NCI-H2081 (cell line): ENCODE data around the gene FANCD2.
"Not testable (repeated sequence)": the region's sequence is repeated elsewhere in the genome, so short reads cannot be mapped to it uniquely, and the experiment has no call there.

ENCODE experiments used
- DNase-seq, 2 experiments: peaks; one replicate each; lab custom pipeline; 2025; lab: John Stamatoyannopoulos, UW

Gene FANCD2

GRCh38 chr3:10015461-10015904, 10.8 kb upstream of the FANCD2 start:
- DNase-seq: no peak

DNA sequence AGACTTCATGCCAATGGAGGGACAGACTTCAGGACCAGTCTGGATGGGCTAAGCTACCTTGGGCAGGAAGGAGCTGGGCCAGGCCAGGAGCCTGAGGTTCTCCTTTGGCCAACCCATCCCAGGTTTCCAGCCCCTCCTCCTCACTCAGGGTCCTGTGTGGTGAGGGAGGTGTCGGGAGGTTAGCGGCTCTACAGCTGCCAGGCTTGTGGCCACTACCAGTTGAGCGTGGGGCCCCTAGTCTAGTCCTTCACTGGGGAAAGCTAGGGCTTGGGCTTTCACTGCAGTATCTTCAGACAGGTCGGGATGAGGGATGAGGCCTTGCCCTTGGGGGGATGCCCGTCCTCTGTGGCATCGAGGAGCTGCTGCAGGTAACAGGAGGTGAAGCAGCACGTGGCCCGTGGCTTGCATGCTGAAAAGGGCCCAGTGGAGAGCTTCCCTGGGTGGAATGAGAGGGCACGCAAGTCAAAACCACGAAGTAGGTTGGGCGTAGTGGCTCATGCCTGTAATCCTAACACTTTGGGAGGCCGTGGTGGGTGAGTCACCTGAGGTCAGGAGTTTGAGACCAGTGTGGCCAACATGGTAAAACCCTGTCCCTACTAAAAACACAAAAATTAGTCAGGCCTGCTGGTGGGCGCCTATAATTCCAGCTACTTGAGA, 8.5 kb upstream of the FANCD2 start:
- no peak for DNase-seq

DNA sequence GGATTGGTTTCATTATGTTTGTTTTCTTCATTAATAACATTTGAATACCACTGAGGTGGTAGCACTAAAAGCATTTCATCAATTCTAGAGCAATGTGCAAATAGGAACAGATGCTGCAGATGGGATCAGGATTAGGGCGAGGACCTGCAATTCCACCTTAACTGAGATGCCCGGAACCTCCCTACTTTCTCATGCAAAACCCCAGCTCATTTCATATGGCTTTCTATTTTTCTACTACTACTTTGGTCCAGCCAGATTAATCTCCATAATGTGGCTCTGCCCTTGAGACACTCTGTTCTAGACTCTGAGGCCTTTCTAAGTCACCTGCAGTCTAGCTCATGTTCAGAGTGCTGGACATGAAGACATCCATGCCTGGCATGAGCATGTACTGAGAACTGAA, 7.4 kb upstream of the FANCD2 start:
- not testable (repeated sequence) for DNase-seq

DNA sequence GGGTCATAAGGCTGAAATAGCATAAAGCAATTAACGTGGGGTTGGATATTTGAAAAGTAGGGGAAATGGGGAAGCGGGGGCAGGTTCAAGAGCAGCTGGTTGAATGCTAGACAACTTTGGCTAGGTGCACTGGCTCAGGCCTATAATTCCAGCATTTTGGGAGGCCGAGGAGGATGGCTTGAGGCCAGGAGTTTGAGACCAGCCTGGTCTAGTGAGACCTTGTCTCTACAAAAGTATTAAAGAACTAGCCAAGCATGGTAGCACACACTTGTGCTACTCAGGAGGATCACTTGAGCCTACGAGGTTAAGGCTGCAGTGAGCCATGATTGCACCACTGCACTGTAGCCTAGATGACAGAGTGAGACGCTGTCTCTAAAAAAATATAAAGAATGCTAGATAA, 6.9 kb upstream of the FANCD2 start:
- DNase-seq: no peak

- no peak for DNase-seq
These were observed 4.1 kb upstream of the FANCD2 start for GRCh38 chr3:10021856-10022775.

DNA sequence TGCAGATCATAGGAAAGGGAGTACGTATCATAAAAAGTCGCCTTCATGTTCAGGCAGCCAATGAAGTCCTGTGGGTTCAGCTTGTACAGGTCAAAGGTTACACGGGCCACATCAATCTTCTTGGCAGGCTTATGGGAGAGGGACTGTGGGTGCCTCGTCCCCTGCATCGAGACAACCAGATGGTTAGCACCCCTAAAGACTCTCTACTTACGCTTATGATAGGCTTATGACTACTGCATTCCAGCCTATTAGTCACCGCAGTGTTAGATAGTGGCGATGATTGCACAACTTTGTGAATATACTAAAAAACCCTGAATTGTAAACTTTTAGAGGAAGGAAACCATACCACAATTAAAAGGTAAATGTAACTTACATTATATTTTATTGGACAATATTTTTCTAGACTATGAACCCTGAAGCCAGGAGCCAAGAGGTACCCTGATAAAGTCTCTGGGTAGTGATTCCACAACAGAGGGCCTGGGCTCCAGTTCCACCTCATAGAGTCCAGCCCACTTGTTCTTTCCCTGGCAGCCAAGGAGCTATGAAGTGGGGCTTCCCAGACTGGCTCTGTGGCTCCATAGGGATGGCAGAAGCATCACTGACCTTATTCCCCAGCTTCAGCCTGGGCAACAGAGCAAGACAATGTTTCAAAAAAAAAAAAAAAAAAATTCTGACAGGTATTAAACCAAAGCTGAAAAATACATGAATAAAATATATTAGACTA, 2.5 kb upstream of the FANCD2 start:
- no peak for DNase-seq

DNA sequence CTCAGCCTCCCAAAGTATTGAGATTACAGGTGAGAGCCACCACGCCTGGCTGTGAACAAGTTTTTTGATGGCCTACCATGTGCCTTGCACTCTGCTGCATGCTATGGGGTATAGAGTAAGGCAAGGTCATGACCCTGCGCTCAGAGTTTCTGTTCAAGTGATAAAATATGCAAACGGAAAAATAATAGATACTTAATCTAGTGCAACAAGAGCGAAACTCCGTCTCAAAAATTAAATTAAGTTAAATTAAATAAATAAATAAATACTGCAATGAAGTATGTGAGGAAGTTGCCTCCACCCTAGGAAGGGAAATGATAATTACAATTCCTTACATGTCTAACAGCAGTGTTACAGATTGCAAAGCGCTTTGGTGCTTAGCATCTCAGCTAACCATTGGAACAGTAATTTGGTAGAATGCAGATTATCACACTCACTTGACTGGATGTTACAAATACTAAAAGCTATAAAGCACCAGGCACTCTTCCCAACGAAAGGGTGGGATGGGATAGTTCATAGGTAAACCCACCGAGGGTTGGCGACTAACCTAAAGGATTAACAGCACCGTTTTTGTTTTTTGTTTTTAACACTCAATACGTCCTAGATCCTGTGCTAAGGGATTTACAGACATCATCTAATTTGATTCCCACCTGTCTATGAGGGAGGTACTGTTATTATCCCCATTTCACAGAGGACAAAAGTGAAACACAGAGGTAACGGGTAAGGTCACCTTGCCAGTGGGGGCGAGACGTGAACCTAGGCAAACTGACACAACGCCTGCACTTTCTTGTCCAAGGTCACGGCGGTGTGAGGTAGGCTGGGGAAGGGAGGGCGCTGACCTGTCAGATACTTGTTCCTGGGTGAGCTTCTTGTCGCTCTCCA, 793 bp upstream of the FANCD2 start:
- no peak for DNase-seq

DNA sequence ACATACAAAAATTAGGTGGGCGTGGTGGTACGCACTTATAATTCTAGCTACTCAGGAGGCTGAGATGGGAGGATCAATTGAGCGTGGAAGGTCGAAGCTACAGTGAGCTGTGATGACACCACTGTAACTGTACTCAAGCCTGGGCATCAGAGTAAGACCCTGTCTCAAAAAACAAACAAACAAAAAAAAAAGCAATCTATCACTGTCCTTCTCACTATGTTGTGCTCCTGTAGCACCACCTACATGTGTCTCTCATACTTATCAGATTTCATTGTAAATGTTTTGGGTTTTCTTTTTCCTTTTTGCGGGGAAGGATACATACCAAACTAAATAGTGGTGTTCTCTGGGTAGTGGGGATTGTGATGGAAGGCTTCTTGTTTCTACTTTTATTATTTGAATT, 14.8 kb downstream of the FANCD2 start:
- DNase-seq: no peak

DNA sequence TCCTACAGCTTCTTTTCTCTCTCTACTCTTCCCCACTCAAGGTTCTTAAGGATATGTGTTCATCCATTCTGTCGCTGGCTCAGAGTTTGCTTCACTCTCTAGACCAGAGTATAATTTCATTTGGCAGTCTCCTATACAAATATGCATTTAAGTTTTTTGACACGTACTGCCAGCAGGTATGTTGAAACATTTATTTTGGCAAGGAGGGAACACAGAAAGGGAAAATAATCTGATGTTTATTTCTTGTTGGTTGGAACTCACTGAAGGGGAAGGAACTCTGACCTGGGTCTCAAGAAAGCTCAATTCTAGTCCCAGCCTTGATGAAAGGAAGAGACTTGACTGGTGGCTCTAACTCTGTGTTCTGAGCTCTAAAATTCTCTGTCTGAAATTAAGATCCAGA, 21.6 kb downstream of the FANCD2 start:
- DNase-seq: no peak

DNA sequence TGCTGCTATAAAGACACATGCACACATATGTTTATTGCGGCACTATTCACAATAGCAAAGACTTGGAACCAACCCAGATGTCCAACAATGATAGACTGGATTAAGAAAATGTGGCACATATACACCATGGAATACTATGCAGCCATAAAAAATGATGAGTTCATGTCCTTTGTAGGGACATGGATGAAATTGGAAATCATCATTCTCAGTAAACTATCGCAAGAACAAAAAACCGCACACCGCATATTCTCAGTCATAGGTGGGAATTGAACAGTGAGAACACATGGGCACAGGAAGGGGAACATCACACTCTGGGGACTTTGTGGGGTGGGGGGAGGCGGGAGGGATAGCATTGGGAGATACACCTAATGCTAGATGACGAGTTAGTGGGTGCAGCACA, 26.8 kb downstream of the FANCD2 start:
- DNase-seq: not testable (repeated sequence)

DNA sequence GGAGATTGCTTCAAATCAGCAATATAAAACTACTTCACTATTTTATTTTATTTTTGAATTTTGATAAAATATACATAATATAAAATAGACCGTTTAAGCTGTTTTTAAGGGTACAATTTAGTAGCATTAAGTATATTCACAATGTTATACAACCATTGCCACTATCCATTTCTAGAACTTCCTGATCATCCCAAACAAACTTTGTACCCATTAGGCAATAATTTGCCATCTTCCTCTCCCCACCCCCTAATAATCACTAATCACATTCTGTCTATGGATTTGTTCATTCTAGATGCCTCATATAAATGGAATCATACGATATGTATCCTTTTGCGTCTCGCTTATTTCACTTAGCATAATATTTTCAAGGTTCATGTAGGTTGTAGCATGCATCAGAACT, 28.9 kb downstream of the FANCD2 start:
- no peak for DNase-seq

GRCh38 chr3:10070077-10070476, 43.8 kb downstream of the FANCD2 start:
- DNase-seq: not testable (repeated sequence)

- DNase-seq: no peak
These were observed 48.4 kb downstream of the FANCD2 start for GRCh38 chr3:10074666-10075065.

- no peak for DNase-seq
These were observed 55.6 kb downstream of the FANCD2 start for GRCh38 chr3:10081871-10082270.

DNA sequence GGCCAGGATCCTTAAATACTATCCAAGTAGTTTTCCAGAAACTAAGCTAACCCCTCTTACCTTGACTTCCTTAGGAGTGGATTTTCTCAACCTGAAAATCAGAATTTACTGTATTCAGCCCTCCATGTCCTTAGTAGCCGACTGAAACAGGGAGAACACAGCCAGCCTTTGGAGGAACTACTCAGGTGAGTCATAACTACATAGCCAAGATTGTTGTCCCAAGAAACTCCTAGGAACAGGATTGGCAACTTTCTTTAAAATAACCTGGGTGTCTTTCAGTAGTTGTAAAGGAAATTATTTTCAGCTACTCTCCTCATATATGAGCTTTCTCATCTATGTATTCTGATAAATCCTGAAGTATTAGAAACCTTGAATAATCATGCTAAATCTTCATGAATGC, 59.5 kb downstream of the FANCD2 start:
- DNase-seq: no peak

DNA sequence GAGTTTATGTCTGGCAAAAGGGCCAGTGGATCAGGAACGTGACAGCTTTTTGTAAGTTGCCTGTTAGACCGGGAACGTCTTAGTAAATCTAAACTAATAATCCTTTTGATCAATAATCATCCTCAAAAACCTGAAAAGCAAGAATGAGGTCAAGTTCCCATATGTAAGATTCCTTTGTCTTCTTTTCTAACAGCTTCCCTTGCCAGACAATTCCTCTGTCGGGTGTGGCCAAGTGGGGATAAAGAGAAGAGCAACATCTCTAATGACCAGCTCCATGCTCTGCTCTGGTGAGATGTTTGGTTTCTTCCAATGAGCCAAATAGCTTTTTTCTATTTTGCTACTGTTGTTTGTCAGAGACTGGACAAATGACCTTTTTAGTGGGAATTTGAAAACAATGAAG, 62.0 kb downstream of the FANCD2 start:
- DNase-seq: no peak

DNA sequence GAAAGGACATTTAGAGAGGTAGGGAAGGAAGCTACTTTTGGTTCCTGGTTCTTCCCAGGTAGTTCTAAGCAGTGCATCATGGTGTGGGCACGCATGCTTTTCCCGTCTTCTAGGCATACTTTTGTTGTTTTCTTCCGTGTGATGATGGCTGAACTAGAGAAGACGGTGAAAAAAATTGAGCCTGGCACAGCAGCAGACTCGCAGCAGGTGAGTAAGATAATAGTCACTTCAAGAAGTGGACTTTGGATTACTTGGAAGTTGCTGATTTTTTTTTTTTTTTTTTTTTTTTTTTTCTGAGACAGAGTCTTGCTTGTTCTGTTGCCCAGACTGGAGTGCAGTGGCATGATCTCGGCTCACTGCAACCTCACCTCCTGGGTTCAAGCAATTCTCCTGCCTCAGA, 63.9 kb downstream of the FANCD2 start:
- DNase-seq: no peak

- DNase-seq: not testable (repeated sequence)
These were observed 64.5 kb downstream of the FANCD2 start for GRCh38 chr3:10090774-10091173.

- not testable (repeated sequence) for DNase-seq
These were observed 65.2 kb downstream of the FANCD2 start for GRCh38 chr3:10091387-10091786.

DNA sequence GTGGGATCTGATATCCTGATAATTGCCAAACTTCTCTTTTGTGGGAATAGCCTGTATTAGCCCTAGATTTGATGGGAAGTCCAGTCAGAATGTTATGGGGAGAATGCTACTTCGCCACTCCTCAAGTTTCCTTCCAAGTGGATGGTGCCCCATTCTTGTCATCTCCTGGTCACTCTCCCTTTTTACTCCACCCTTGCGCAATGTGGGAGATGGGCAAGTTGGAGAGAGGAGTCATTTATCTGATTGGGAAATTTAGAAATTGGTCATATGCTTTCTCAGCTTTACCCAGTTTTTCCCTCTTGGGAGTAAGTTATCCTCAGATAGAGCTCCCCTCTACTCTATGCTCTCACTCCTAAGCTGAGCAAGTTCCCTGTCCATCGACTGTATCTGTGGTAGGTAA, 67.4 kb downstream of the FANCD2 start:
- DNase-seq: no peak

DNA sequence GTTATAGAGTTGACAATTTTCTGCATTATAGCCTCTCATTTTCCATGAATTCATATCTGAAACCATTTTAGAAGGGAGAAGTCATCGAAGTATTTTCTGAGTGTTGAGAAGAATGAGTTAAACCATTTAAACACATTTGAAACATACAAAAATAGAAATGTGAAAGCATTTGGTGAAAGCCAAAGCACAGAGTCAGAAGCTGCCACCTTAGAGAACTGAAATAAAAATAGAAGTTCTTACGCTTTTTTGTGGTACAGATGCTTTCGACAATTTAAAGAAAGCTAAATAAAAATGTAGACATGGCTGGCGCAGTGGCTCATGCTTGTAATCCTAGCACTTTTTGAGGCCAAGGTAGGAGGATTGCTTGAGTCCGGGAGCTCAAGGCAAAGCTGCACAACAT, 72.8 kb downstream of the FANCD2 start:
- DNase-seq: no peak

DNA sequence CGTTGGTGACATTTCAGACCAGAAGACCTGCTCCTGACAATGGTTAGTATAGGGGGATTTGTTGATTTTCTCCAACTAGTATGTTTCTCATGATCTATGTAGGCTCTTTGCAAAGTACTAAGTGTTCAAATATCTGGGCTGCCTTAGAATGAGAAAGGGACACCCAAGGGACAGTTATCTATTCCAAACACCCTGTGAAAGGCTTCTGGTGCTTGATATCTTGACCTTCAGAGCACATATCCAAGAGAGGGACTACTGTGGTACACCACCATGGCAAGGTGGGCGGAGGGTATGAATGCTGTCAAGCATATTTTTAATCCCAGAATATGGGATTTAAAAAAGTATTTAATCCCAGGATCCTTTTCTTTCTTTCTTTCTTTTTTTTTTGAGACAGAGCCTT, 80.7 kb downstream of the FANCD2 start:
- no peak for DNase-seq
